ENCODE results near the gene PHYKPL. TPM values are rescaled to one million over a fixed set of nuclear protein-coding genes. Genes with fewer than 3 reads are reported as not detected.

The PHYKPL gene
- total and polyA plus RNA-seq, 2 of the 8 experiments (the other 6 are each of a cell fraction or from before 2014, with no cell fraction given), result 25.1 to 32.1 TPM

DNA sequence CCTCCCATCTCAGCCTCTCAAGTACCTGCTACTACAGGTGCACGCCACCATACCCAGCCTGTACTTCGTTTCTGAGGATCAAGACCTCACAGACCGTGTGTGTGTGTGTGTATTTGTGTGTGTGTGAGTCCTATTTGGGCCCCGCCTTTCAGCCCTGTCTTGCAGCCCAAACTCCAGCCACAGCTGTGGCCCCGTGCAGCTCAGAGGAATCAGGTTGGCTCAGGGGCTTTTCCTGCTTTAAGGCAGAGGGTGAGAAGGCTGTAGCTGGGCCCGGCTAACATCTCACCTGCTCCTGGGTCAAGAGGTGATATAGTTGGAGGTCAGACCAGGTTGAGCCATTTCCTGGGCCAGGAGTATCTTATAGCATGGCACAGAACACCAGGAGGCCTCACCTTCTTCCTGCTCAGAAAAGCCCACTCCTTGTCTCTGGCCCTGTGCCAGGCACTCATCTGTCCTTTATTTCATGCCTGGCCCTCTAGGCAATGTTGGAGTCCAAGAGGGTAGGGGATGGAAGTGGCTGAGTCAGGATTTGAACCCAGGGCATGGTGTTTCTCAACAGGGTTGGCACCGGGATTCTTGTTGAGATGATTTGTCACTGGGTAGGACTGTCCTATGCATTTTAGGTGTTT, 1.6 kb upstream of the PHYKPL start:
- Histone ChIP-seq H3K4me3 (ENCODE audit: extremely low read depth in 1 of 4, insufficient read depth in 2 of 4, low read depth in 3 of 4, low read length in 4 of 4) (no peak overlapping the region), H2AK5ac (ENCODE audit: low read depth, low read length) (no peak overlapping the region), H3K36me3 (ENCODE audit: control insufficient read depth in 2 of 4, insufficient read depth in 4 of 4, low read length in 3 of 4) (peaks cover 5 to 20% (median 7%) of the 10 kb centered on the region in 4 experiments; a peak in 6 of 8 replicates), H2BK12ac (ENCODE audit: low read depth, low read length) (no peak overlapping the region; the same call in 1 of the 2 replicates), H3K9me3 (ENCODE audit: insufficient read depth in 2 of 2, low read depth in 1 of 2, low read length in 1 of 2) (no peaks in the 10 kb centered on the region), H4K20me1 (replicated peaks in 1 of 2; ENCODE audit: control insufficient read depth in 1 of 2, insufficient read depth in 2 of 2, low read length in 2 of 2) (peaks cover 0 to 5% of the 10 kb centered on the region in 2 experiments), H3K4me2 (ENCODE audit: insufficient read depth in 1 of 2, low read depth in 2 of 2, low read length in 2 of 2) (no peak overlapping the region), H3K23me2 (ENCODE audit: low read depth, low read length) (peaks cover 4% of the 10 kb centered on the region; the same call in 1 of the 2 replicates), H3K18ac (ENCODE audit: extremely low read depth, low read length) (no peak overlapping the region), H2BK15ac (ENCODE audit: low read length) (no peak overlapping the region), H4K8ac (ENCODE audit: extremely low read depth, insufficient read depth, low read length) (peak overlapping the region; percentile 19), H3K9ac (replicated peaks in 1 of 4; ENCODE audit: extremely low read depth in 1 of 4, low read depth in 3 of 4, low read length in 3 of 4) (no peak overlapping the region), H3K56ac (replicated peaks; ENCODE audit: insufficient read length, low read depth, low read length) (no peak overlapping the region), H3K14ac (ENCODE audit: insufficient read length) (no peak overlapping the region), H4K5ac (ENCODE audit: insufficient read length, low read depth, low read length) (no peak overlapping the region), H3K27me3 (replicated peaks in 1 of 4; ENCODE audit: control insufficient read depth in 3 of 4, extremely low read depth in 1 of 4, insufficient read depth in 3 of 4, low read length in 3 of 4) (no peaks in the 10 kb centered on the region), H2BK20ac (ENCODE audit: low read length) (no peak overlapping the region), H3K4me1 (replicated peaks in 1 of 4; ENCODE audit: control insufficient read depth in 3 of 4, insufficient read depth in 4 of 4, low read length in 3 of 4) (peaks cover 0 to 19% (median 12%) of the 10 kb centered on the region in 4 experiments; a peak in 6 of 7 replicates), H4K91ac (replicated peaks; ENCODE audit: insufficient read length, low read length) (no peak overlapping the region), H3K79me1 (ENCODE audit: low read depth, low read length) (peaks cover 11% of the 10 kb centered on the region), H2AFZ (ENCODE audit: low read length) (no peak overlapping the region), H2BK5ac (ENCODE audit: low read depth, low read length) (no peak overlapping the region), H3K23ac (ENCODE audit: insufficient read length) (no peak overlapping the region), H3K79me2 (ENCODE audit: control insufficient read depth in 1 of 2, insufficient read depth in 2 of 2, low read length in 2 of 2) (peaks cover 0 to 13% of the 10 kb centered on the region in 2 experiments; a peak in 2 of 4 replicates), H3K27ac (ENCODE audit: low read depth, low read length) (no peak overlapping the region), H3K4ac (replicated peaks; ENCODE audit: insufficient read length, low read depth, low read length) (no peak overlapping the region), H2BK120ac (replicated peaks; ENCODE audit: low read depth, low read length) (no peak overlapping the region)
- DNase-seq (ENCODE audit: low read depth in 1 of 2, low spot score in 2 of 2), result no peak
- CTCF ChIA-PET (ENCODE audit: partially characterized antibody), result interaction anchor here (0.6 to 2.6 kb wide), 31 partner anchors 10 to 827 kb away, joined by 3 to 20 read pairs (median 3); partner anchors contain the start of gene COL23A1
- FAIRE-seq, result no peak
- no peak for TF ChIP-seq JUN (IDR thresholded peaks at IDR 0.05; ENCODE audit: low read depth, low read length)
- 88% methylated on average over 7 of the region's 7 CpGs; no CpG with 5 or more reads in 1 of the 2 experiments for WGBS, 2 experiments (ENCODE audit: extremely low coverage in 1 of 2, insufficient coverage in 1 of 2, insufficient read length in 1 of 2, insufficient replicate concordance in 2 of 2, low coverage in 1 of 2, low lambda C conversion rate in 2 of 2, missing lambda C conversion rate in 1 of 2)
- POLR2A ChIA-PET (ENCODE audit: partially characterized antibody), result interaction anchor here (1.0 to 21.6 kb wide), 6 partner anchors 10 to 54 kb away, joined by 3 to 507 read pairs (median 4); partner anchors contain the start of gene HNRNPAB
